HG03159 (cell line): ENCODE data around the gene P2RX6.
"Not testable (repeated sequence)": the region's sequence is repeated elsewhere in the genome, so short reads cannot be mapped to it uniquely, and the experiment has no call there.

Experiments
- ATAC-seq: cut with Tn5 transposase; IDR thresholded peaks from one replicate; pipeline ENCODE4 v1.9.1; 2021; ENCODE audit warnings: mild to moderate bottlenecking, moderate library complexity; ENCODE audit not compliant: unreplicated experiment

The P2RX6 gene

DNA sequence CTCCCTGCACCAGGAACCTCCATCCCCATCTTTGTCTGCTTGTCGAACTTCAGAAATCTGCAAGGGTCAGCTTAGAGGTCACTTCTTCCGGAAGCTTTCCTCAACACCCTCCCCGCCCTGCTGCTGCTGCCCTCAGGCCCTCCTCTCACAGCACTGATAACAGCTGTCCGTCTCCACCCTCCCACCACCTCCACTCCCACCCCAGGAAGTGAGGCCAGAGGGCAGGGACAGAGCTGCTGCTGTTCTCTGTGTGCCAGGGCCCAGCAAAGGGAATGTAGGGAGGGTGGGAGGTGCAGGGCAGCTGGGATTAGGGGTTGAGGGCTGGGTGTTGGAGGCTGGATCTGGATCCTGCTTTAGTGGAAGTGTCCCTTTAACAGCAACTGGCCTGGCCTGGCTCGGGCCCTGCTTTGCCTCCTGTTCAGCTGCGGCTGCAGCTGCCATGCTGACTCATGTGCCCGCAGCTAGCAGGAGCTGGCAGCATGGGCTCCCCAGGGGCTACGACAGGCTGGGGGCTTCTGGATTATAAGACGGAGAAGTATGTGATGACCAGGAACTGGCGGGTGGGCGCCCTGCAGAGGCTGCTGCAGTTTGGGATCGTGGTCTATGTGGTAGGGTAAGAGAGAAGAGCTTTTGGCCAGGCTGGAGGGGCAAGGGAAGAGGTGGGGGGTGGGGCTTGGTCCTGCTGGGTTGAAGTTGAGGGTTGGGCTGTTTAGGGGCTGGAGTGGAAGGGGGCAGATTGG is at the start of gene P2RX6:
Gene P2RX6 (plus strand): TSS at position 440 of the 740 bp plus-strand sequence. CDS start 10 bp downstream, at position 450.
- ATAC-seq = no peak

- no peak for ATAC-seq
Observed at GRCh38 chr22:20965888-20966855, 48.8 kb upstream of the P2RX6 start.

- ATAC-seq = no peak
Observed at GRCh38 chr22:20966883-20967696, 47.9 kb upstream of the P2RX6 start, which contains the start of gene AIFM3. Gene AIFM3 (plus strand): TSS chr22:20967255. CDS start chr22:20967945, 690 bp downstream.

DNA sequence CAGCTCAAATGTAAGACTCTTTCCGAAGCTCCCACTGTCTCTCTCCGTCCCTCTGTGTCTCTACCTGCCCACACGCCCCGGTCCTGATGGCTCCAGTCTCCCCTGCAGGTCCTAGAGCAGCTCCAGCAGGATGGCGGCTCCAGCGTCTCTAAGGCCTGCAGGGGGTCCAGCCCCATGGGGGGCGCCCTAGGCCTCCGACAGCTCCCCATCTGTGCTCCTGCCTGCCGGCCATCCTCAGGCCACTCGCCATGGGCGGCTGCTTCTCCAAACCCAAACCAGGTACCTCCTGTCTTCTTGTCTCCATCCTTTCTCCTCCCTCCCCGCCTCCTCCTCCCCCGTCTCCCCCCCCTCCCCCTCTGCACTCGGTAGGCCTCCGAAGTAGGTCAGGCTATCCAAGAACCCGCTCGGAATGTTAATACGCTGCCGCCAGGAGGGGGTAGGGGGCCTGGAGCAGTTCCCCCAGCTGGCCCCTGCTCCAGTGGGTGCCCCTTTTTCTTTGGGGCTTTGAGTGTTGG is 47.2 kb upstream of the P2RX6 start:
- ATAC-seq = no peak

DNA sequence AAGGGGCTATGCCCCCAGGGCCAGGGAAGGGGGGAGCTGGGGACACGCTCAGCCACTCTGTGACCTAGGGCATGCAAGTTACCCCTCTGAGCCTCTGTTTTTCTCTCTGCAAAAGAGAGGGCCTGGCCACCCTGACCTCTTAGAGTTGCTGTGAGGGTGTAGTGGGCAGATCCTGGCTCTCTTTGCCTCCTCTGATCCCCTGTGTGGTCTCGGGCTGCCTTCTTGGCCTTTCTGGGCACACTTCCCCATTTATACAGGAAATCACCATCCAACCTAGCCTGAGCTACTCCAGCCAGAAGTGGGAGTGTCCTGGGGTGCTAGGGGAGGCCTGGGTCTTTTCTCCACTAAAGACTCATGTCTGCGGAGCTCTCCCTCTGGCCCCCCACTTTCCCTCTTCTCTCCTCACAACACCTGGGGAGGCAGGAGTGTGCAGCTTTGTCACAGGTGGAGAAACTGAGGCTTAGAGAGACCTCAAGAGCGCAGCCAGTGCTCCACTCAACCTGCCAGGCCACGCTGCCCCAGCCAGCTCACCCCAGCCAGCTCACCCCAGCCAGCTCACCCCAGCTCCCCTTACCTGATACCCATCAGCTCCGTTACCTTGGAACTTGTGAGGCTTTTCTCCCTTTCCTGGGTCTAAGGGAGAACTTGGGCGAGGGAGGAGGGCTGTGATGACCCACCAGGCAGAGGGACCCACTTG is 46.5 kb upstream of the P2RX6 start:
- ATAC-seq = no peak

DNA sequence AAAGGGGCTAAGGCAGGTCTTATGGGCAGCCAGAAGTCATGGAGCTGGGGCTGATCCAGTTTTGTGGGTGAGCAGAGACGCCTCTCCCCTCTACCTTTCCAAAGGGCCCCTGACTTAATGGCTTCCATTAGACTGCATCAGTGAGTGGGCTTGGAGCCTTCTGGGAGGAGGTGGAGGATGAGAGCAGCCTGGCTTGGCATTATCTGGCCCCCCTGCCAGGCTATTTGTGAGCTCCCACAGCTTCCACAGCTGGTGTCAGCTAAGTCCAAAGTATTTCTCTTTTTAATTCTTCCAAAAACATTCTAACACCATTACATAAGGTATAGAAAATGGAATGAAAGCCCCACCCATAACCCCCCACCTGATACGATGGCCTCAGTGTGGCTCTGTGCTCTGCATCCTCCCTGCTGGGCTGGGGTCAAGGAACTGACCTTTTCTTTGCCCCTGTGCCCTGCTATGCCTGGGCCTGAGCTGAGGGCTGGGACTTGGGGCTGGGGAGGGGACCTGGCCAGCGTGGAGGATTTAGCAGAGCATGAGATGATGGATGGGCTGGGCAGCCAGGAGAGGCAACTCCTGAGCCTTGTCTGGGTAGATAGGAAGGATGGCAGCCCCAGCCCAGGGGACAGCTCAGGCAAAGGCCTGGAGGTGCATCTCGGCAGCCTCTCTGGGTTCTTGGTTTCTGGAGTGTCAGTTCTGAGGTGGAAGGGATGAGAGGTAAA is 43.9 kb upstream of the P2RX6 start:
- ATAC-seq = no peak

- ATAC-seq = not testable (repeated sequence)
Observed at GRCh38 chr22:20972014-20972694, 42.8 kb upstream of the P2RX6 start.

DNA sequence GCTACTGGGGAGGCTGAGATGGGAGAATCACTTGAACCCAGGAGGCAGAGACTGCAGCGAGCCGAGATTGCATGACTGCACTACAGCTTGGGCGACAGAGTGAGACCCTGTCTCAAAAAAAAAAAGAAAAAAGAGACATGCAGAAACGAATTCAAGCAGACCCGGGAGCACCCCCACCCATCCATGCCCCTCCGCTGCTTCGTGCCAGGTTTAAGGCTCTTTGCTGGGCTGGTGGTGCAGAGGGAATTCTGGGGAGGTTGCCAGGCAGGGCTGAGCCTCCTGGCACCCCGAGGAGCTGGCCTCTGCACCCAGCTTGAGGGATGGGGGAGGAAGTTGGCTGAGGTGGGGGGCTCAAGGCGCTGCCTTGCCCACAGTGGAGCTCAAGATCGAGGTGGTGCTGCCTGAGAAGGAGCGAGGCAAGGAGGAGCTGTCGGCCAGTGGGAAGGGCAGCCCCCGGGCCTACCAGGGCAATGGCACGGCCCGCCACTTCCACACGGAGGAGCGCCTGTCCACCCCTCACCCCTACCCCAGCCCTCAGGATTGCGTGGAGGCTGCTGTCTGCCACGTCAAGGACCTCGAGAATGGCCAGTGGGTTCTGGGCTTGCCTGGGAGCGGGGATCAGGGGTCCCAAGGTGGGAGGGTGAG is 41.9 kb upstream of the P2RX6 start:
- ATAC-seq = no peak

DNA sequence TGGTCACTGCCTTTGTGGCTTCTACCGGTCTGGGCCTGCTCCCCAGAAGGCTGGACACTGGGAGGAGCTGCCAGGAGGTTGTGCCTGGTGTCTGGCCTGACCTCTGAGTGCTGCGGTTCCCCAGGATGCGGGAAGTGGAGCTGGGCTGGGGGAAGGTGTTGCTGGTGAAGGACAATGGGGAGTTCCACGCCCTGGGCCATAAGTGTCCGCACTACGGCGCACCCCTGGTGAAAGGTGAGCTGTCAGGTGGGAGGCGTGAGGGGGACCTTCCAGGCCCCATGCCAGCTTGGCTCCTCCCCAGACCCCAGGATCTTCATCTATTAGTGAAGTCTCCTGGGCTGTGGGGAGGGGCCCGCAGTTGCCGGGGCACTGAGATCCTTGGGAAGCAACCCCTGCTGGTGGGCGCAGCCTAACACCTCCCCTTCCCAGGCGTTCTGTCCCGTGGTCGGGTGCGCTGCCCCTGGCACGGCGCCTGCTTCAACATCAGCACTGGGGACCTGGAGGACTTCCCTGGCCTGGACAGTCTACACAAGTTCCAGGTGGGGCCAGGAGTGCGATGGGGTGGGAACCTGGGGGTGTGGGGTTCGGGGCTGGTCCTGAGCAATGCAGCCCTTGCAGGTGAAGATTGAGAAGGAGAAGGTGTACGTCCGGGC is 41.2 kb upstream of the P2RX6 start:
- no peak for ATAC-seq

DNA sequence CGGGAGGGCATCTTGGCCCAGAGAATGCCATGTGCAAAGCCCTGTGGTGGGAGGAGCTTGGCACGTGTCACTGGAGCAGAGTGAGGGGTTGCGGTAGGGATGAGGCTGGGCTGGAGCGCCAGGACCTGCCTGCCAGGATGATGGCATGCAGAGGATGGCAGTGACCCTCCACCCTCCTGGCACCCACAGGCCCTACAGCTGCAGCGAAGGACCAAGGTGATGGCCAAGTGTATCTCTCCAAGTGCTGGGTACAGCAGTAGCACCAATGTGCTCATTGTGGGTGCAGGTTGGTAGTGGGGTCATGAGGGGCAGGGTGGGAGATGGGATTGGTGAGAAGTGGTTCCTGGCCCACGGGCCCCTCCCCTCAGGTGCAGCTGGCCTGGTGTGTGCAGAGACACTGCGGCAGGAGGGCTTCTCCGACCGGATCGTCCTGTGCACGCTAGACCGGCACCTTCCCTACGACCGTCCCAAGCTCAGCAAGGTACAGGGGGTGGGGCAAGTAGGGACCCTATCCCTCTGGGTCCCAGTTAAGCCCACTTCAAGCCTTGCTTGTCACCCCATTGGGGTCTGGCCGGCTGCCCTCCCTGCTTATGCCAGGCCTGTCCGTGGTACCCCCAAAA is 40.5 kb upstream of the P2RX6 start:
- ATAC-seq = no peak

DNA sequence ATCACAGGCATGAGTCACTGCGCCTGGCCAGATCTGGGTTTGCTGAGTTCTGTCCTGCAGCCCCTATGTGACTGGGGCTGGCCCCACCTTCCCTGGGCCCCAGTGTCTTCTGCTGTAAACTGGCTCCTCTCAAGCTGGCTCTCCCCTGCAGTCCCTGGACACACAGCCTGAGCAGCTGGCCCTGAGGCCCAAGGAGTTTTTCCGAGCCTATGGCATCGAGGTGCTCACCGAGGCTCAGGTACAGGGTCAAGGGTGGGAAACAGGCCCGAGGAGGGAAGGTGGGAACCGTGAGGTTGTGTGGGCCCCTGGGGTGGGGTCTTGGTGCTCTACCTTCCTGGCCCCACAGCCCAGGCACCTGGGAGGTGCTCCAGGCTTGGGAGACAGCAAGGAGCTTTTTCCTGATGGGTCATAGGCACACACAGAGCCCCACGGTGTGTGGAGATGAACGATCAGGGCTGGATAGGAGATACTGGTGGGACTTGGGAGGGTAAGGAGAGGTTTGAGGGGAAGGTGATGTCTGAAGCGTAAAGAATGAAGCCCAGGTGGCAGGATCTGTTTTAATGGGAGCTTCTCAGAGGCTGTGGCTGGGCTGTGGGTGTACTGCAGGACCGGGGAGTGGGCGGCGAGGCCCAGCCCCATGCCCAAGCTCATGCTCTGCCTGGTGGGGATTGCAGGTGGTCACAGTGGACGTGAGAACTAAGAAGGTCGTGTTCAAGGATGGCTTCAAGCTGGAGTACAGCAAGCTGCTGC is 39.2 kb upstream of the P2RX6 start:
- no peak for ATAC-seq

GRCh38 chr22:20976291-20976877 is 38.6 kb upstream of the P2RX6 start:
- no peak for ATAC-seq

DNA sequence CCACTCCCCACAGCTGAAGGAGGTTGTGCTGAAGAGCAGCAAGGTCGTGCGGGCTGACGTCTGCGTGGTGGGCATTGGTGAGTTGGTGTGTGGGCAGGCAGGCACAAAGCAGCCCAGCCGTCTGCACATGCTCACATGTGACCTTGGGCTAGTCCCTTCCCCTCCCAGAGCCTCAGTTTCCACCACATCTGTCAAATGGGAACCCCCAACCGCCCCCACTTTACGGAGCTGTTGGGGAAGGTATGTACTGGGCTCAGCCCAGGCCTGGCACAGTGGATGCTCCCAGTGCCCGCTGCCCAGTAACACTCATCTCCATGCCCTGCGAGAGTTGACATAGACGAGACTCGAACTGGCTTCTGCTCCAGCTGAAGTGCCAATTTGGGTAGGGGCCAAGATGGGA is 37.9 kb upstream of the P2RX6 start:
- ATAC-seq = no peak

- ATAC-seq = no peak
Observed at GRCh38 chr22:20977516-20978170, 37.3 kb upstream of the P2RX6 start.

DNA sequence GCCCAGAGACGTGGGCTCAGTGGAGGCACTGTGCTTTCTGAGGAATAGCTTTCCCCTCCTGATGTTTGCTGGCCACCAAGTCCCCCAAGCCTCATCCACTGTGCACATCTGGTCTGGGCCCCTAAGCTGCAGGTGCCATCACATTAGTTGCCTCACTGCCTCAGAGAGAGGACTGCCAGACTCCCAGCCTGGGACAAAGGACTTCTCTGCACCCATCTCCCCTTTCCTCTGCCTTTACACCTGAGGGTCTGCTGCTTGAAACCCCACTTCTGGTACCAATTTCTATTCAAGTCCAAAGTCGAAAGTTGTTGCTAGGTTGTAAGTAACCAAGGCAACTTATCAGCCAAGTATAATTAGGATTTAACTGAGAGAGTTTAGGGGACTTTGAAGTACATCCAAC is 36.5 kb upstream of the P2RX6 start:
- ATAC-seq = no peak
